ENCODE data around the gene ENTHD1. TPM values are rescaled to one million over a fixed set of nuclear protein-coding genes. Genes with fewer than 3 reads are reported as not detected.

ENTHD1 gene
- total and polyA plus RNA-seq, 2 of the 8 experiments (the other 6 are each of a cell fraction or from before 2014, with no cell fraction given), result not detected

DNA sequence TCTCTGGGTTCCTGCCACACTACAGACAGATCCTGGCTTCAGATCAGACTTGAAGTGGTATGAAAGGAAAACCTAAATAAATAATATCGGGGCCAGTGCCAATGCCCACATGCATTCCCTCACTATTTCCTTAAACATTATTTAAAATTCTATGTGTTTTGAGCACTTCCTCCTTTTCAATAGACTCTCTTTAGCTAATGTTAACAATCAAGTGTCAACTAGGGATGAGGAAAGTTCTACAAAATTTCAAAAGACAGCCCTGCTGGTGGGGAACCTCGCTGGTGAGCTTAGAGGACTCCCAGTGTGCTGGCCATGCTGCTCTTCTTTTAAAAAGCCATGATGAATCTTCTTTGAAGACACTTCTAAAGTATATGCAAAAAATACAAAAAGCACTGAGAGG lies 87.5 kb downstream of the ENTHD1 start (continued):
- TF ChIP-seq GABPA (IDR thresholded peaks at IDR 0.05; ENCODE audit: borderline replicate concordance, insufficient read depth, low read length) (no peak), RFX5 (IDR thresholded peaks at IDR 0.05; ENCODE audit: borderline replicate concordance, low read depth, low read length) (no peak), KDM4A (IDR thresholded peaks at IDR 0.05; ENCODE audit: low read depth, low read length, severe bottlenecking) (no peak), MAFK (IDR thresholded peaks at IDR 0.05; ENCODE audit: low read depth, low read length) (no peak), CBX5 (IDR thresholded peaks at IDR 0.05; ENCODE audit: low read depth, low read length) (no peak)

Measured in H1 (cell line).